GM23338 (cell line): Measurements from ENCODE around the gene GAB2. TPM values are rescaled to one million over a fixed set of nuclear protein-coding genes. Genes with fewer than 3 reads are reported as not detected.

Experiments
- ATAC-seq: fragments of 200-7000 bp; cut with Tn5 transposase; 3 replicates; pipeline ENCODE4 v1.9.1; 2020
- DNase-seq: peaks from one replicate; pipeline ENCODE4 v3.0.0-alpha.2; 2015; ENCODE audit warnings: low spot score
- H2AFZ ChIP-seq: fragments of 200-600 bp; sonication (generic); 2 replicates; pipeline ENCODE4 v1.8.0; 2016; ENCODE audit warnings: antibody characterized with exemption, mild to moderate bottlenecking, moderate library complexity
- H3F3A ChIP-seq: fragments of 200-600 bp; sonication (generic); replicated peaks from 2 replicates; pipeline ENCODE4 v1.8.0; 2017; ENCODE audit warnings: antibody characterized with exemption, mixed run types, low read depth
- H3K27ac ChIP-seq: fragments of 200-600 bp; sonication (generic); 2 replicates; pipeline ENCODE4 v1.6.1; 2016; ENCODE audit warnings: low read depth
- H3K27me3 ChIP-seq: fragments of 200-600 bp; sonication (generic); 2 replicates; pipeline ENCODE4 v1.8.0; 2016; ENCODE audit warnings: mild to moderate bottlenecking, mixed run types, moderate library complexity; ENCODE audit not compliant: insufficient read depth
- H3K36me3 ChIP-seq: fragments of 200-600 bp; sonication (generic); 2 replicates; pipeline ENCODE4 v1.8.0; 2016; ENCODE audit warnings: mild to moderate bottlenecking; ENCODE audit not compliant: insufficient read depth
- H3K4me1 ChIP-seq: fragments of 200-600 bp; sonication (generic); 2 replicates; pipeline ENCODE4 v1.8.0; 2016; ENCODE audit warnings: mild to moderate bottlenecking, moderate library complexity; ENCODE audit not compliant: insufficient read depth
- H3K4me2 ChIP-seq: fragments of 200-600 bp; sonication (generic); 2 replicates; pipeline ENCODE4 v1.7.1; 2017; ENCODE audit warnings: mixed run types
- H3K4me3 ChIP-seq: fragments of 200-600 bp; sonication (generic); 2 replicates; pipeline ENCODE4 v1.6.1; 2016; ENCODE audit warnings: mixed run types
- H3K79me2 ChIP-seq: fragments of 200-600 bp; sonication (generic); replicated peaks from 2 replicates; pipeline ENCODE4 v1.8.0; 2017; ENCODE audit warnings: mild to moderate bottlenecking; ENCODE audit not compliant: insufficient read depth
- H3K9me2 ChIP-seq: fragments of 200-600 bp; sonication (generic); 2 replicates; pipeline ENCODE4 v1.8.0; 2017; ENCODE audit not compliant: insufficient read depth
- H4K20me1 ChIP-seq: fragments of 200-600 bp; sonication (generic); replicated peaks from 2 replicates; pipeline ENCODE4 v1.8.0; 2017; ENCODE audit warnings: mild to moderate bottlenecking; ENCODE audit not compliant: insufficient read depth
- H3K27ac Mint-ChIP-seq: 2 replicates; pipeline ENCODE4 v1.8.0; 2020; ENCODE audit warnings: inconsistent platforms, mild to moderate bottlenecking, moderate library complexity, mixed read lengths
- H3K27me3 Mint-ChIP-seq: 3 replicates; pipeline ENCODE4 v1.8.0; 2022; ENCODE audit warnings: low read depth, mild to moderate bottlenecking, moderate library complexity, mixed read lengths, inconsistent platforms; ENCODE audit not compliant: insufficient read depth, poor library complexity
- H3K36me3 Mint-ChIP-seq: 3 replicates; pipeline ENCODE4 v1.8.0; 2021; ENCODE audit warnings: low read depth, mild to moderate bottlenecking, inconsistent platforms, moderate library complexity, mixed read lengths
- H3K4me1 Mint-ChIP-seq: 3 replicates; pipeline ENCODE4 v1.8.0; 2020; ENCODE audit warnings: mild to moderate bottlenecking, inconsistent platforms, mixed read lengths
- H3K4me3 Mint-ChIP-seq: 3 replicates; pipeline ENCODE4 v1.8.0; 2021; ENCODE audit warnings: moderate library complexity, mild to moderate bottlenecking, inconsistent platforms, mixed read lengths
- H3K9me3 Mint-ChIP-seq: 3 replicates; pipeline ENCODE4 v1.8.0; 2020; ENCODE audit warnings: moderate library complexity, mild to moderate bottlenecking, inconsistent platforms, mixed read lengths
- CREB1 ChIP-seq: fragments of 250-450 bp; sonication (Bioruptor Pico); IDR thresholded peaks from 2 replicates; pipeline ENCODE4 v1.5.0; 2020; ENCODE audit warnings: low read depth, mild to moderate bottlenecking, moderate library complexity
- EZH2 ChIP-seq: fragments of 200-600 bp; sonication (generic); IDR thresholded peaks from one replicate; pipeline ENCODE4 v1.8.0; 2017; ENCODE audit warnings: antibody characterized with exemption, mild to moderate bottlenecking, low read depth; ENCODE audit not compliant: unreplicated experiment
- EZH2phosphoT487 ChIP-seq: fragments of 200-600 bp; sonication (generic); IDR thresholded peaks from one replicate; pipeline ENCODE4 v1.8.1; 2018; ENCODE audit warnings: antibody characterized with exemption; ENCODE audit not compliant: unreplicated experiment
- JUNB ChIP-seq: IDR thresholded peaks from one replicate; pipeline ENCODE4 v1.6.1; 2016; ENCODE audit warnings: antibody characterized with exemption; ENCODE audit not compliant: unreplicated experiment
- NANOG ChIP-seq: IDR thresholded peaks from 2 replicates; pipeline ENCODE4 v1.6.1; 2016; ENCODE audit warnings: antibody characterized with exemption, borderline replicate concordance
- POLR2AphosphoS5 ChIP-seq: IDR thresholded peaks from 2 replicates; pipeline ENCODE4 v1.6.1; 2016; ENCODE audit warnings: antibody characterized with exemption, low read depth
- STAT1 ChIP-seq: IDR thresholded peaks from one replicate; pipeline ENCODE4 v1.6.1; 2016; ENCODE audit warnings: antibody characterized with exemption; ENCODE audit not compliant: unreplicated experiment
- ZNF114 ChIP-seq: fragments of 250-450 bp; sonication (Bioruptor Pico); IDR thresholded peaks from 2 replicates; pipeline ENCODE4 v1.5.0; 2020; ENCODE audit warnings: mild to moderate bottlenecking, moderate library complexity
- ZNF331 ChIP-seq: fragments of 250-450 bp; sonication (Bioruptor Pico); IDR thresholded peaks from 2 replicates; pipeline ENCODE4 v1.5.0; 2020; ENCODE audit warnings: low read depth, mild to moderate bottlenecking, moderate library complexity
- polyA plus RNA-seq: library from polyadenylated mRNA; unstranded; fragments of >200 nt; fragmentation: Nextera tagmentation; extraction: Ambion mirVana; gene quantifications from 2 replicates; pipeline ENCODE4 v1.2.1, GENCODE V29; 2016
- total RNA-seq: library from RNA; depleted of rRNA; stranded (reverse); fragments of >200 nt; shearing (Covaris generic); gene quantifications from 2 replicates; pipeline ENCODE4 v1.2.3, GENCODE V29; 2014
- TF ChIP-seq, protein P1 (sequence below): IDR thresholded peaks from one replicate; pipeline ENCODE4 v1.6.1; 2018; ENCODE audit warnings: antibody characterized with exemption; ENCODE audit not compliant: unreplicated experiment
- TF ChIP-seq, protein P2 (sequence below): fragments of 250-450 bp; sonication (Bioruptor Pico); IDR thresholded peaks from 2 replicates; pipeline ENCODE4 v1.5.0; 2020; ENCODE audit warnings: mild to moderate bottlenecking, moderate library complexity
- TF ChIP-seq, protein P3 (sequence below): IDR thresholded peaks from 2 replicates; pipeline ENCODE4 v1.6.1; 2016; ENCODE audit warnings: antibody characterized with exemption
- TF ChIP-seq, protein P4 (sequence below), 2 experiments: fragments of 200-600 bp in 1 of 2; sonication (generic) in 1 of 2; conservative IDR thresholded peaks; 2 replicates each; pipeline versions ENCODE4 v1.5.1 to v1.6.1; 2016 to 2017; ENCODE audit warnings: antibody characterized with exemption in 2 of 2, low read depth in 2 of 2, mild to moderate bottlenecking in 2 of 2, moderate library complexity in 1 of 2

Gene GAB2
- total and polyA plus RNA-seq, 2 experiments from 2014 or later, result 2.0 to 10.8 TPM

DNA sequence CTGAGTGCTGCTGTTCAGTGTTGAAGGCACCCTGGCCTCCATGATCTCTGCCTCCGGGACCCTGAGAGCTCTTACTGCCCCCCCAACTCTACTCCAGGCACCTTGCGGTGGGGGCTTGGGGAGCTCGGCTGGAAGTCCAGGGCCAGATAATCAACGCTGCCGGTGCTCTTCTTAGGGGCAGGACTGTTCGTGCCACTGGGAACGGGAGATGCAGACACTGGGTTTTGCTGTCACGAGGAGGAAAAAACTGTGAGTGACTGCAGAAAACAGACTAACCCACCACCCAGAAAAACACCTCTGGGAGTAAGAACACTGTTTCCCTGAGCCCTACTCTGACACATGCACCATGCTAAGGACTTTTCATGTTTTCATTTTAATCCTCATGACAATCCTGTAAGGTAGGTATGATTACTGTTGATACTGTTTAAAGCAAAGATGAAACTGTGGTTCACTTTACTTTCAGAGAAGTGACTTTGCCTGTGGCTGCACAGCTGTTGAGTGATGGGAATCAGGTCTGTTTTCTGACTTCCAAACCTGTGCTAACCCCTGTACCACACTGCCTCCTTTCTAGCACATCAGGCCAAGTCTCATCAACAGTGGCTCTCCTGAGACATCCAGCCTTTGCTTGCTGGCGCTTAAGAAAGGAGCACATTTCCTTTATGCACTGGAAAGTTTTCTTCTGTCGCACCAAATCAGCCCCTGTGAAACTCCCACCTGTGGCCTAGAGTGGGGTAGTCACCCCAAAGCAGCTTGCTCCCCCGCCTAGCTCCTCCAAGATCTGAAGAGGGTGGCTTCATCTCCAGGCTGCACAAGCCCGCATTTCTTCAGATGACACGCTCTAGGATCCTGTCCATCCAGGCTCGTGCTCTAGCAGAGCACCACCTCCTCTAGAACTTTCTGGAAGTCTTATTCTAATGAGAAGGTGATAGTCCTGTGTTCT, 197.1 kb downstream of the GAB2 start:
- no peak overlapping the region for H3K4me3 ChIP-seq
- Mint-ChIP-seq H3K4me1 (no peaks in the 10 kb centered on the region; the same call in 2 of the 3 replicates), H3K9me3 (no peaks in the 10 kb centered on the region; the same call in 2 of the 3 replicates), H3K36me3 (peaks cover 13% of the 10 kb centered on the region; the same call in 1 of the 3 replicates), H3K27me3 (peaks cover 7% of the 10 kb centered on the region), H3K4me3 (no peak overlapping the region), H3K27ac (0 out of 2 replicates have a peak overlapping the region, but pooled peaks have one; percentile 37)
- no peak overlapping the region for H2AFZ ChIP-seq
- no peaks in the 10 kb centered on the region for H3K27me3 ChIP-seq
- no peaks in the 10 kb centered on the region for H3K4me1 ChIP-seq
- H3K79me2 ChIP-seq, result no peaks in the 10 kb centered on the region
- TF ChIP-seq, protein P1, sequence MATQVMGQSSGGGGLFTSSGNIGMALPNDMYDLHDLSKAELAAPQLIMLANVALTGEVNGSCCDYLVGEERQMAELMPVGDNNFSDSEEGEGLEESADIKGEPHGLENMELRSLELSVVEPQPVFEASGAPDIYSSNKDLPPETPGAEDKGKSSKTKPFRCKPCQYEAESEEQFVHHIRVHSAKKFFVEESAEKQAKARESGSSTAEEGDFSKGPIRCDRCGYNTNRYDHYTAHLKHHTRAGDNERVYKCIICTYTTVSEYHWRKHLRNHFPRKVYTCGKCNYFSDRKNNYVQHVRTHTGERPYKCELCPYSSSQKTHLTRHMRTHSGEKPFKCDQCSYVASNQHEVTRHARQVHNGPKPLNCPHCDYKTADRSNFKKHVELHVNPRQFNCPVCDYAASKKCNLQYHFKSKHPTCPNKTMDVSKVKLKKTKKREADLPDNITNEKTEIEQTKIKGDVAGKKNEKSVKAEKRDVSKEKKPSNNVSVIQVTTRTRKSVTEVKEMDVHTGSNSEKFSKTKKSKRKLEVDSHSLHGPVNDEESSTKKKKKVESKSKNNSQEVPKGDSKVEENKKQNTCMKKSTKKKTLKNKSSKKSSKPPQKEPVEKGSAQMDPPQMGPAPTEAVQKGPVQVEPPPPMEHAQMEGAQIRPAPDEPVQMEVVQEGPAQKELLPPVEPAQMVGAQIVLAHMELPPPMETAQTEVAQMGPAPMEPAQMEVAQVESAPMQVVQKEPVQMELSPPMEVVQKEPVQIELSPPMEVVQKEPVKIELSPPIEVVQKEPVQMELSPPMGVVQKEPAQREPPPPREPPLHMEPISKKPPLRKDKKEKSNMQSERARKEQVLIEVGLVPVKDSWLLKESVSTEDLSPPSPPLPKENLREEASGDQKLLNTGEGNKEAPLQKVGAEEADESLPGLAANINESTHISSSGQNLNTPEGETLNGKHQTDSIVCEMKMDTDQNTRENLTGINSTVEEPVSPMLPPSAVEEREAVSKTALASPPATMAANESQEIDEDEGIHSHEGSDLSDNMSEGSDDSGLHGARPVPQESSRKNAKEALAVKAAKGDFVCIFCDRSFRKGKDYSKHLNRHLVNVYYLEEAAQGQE, result no peak
- TF ChIP-seq STAT1 (no peak), NANOG (no peak), ZNF114 (CRISPR knock-in tag) (no peak), EZH2phosphoT487 (no peak), POLR2AphosphoS5 (no peak), ZNF331 (no peak), CREB1 (no peak), EZH2 (no peak), JUNB (no peak)
- TF ChIP-seq, protein P2, sequence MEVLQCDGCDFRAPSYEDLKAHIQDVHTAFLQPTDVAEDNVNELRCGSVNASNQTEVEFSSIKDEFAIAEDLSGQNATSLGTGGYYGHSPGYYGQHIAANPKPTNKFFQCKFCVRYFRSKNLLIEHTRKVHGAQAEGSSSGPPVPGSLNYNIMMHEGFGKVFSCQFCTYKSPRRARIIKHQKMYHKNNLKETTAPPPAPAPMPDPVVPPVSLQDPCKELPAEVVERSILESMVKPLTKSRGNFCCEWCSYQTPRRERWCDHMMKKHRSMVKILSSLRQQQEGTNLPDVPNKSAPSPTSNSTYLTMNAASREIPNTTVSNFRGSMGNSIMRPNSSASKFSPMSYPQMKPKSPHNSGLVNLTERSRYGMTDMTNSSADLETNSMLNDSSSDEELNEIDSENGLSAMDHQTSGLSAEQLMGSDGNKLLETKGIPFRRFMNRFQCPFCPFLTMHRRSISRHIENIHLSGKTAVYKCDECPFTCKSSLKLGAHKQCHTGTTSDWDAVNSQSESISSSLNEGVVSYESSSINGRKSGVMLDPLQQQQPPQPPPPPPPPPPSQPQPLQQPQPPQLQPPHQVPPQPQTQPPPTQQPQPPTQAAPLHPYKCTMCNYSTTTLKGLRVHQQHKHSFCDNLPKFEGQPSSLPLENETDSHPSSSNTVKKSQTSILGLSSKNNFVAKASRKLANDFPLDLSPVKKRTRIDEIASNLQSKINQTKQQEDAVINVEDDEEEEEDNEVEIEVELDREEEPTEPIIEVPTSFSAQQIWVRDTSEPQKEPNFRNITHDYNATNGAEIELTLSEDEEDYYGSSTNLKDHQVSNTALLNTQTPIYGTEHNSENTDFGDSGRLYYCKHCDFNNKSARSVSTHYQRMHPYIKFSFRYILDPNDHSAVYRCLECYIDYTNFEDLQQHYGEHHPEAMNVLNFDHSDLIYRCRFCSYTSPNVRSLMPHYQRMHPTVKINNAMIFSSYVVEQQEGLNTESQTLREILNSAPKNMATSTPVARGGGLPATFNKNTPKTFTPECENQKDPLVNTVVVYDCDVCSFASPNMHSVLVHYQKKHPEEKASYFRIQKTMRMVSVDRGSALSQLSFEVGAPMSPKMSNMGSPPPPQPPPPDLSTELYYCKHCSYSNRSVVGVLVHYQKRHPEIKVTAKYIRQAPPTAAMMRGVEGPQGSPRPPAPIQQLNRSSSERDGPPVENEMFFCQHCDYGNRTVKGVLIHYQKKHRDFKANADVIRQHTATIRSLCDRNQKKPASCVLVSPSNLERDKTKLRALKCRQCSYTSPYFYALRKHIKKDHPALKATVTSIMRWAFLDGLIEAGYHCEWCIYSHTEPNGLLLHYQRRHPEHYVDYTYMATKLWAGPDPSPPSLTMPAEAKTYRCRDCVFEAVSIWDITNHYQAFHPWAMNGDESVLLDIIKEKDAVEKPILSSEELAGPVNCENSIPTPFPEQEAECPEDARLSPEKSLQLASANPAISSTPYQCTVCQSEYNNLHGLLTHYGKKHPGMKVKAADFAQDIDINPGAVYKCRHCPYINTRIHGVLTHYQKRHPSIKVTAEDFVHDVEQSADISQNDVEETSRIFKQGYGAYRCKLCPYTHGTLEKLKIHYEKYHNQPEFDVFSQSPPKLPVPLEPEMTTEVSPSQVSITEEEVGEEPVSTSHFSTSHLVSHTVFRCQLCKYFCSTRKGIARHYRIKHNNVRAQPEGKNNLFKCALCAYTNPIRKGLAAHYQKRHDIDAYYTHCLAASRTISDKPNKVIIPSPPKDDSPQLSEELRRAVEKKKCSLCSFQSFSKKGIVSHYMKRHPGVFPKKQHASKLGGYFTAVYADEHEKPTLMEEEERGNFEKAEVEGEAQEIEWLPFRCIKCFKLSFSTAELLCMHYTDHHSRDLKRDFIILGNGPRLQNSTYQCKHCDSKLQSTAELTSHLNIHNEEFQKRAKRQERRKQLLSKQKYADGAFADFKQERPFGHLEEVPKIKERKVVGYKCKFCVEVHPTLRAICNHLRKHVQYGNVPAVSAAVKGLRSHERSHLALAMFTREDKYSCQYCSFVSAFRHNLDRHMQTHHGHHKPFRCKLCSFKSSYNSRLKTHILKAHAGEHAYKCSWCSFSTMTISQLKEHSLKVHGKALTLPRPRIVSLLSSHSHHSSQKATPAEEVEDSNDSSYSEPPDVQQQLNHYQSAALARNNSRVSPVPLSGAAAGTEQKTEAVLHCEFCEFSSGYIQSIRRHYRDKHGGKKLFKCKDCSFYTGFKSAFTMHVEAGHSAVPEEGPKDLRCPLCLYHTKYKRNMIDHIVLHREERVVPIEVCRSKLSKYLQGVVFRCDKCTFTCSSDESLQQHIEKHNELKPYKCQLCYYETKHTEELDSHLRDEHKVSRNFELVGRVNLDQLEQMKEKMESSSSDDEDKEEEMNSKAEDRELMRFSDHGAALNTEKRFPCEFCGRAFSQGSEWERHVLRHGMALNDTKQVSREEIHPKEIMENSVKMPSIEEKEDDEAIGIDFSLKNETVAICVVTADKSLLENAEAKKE (CRISPR knock-in tag), result no peak
- TF ChIP-seq, protein P3, sequence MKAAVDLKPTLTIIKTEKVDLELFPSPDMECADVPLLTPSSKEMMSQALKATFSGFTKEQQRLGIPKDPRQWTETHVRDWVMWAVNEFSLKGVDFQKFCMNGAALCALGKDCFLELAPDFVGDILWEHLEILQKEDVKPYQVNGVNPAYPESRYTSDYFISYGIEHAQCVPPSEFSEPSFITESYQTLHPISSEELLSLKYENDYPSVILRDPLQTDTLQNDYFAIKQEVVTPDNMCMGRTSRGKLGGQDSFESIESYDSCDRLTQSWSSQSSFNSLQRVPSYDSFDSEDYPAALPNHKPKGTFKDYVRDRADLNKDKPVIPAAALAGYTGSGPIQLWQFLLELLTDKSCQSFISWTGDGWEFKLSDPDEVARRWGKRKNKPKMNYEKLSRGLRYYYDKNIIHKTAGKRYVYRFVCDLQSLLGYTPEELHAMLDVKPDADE, result no peak
- TF ChIP-seq, protein P4, sequence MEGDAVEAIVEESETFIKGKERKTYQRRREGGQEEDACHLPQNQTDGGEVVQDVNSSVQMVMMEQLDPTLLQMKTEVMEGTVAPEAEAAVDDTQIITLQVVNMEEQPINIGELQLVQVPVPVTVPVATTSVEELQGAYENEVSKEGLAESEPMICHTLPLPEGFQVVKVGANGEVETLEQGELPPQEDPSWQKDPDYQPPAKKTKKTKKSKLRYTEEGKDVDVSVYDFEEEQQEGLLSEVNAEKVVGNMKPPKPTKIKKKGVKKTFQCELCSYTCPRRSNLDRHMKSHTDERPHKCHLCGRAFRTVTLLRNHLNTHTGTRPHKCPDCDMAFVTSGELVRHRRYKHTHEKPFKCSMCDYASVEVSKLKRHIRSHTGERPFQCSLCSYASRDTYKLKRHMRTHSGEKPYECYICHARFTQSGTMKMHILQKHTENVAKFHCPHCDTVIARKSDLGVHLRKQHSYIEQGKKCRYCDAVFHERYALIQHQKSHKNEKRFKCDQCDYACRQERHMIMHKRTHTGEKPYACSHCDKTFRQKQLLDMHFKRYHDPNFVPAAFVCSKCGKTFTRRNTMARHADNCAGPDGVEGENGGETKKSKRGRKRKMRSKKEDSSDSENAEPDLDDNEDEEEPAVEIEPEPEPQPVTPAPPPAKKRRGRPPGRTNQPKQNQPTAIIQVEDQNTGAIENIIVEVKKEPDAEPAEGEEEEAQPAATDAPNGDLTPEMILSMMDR (conservative IDR thresholded peaks at IDR 0.05; ENCODE audit: low read depth in 2 of 2), result no peak
- ATAC-seq (no peak), DNase-seq (no peak)
- H4K20me1 ChIP-seq, result no peaks in the 10 kb centered on the region
- H3K27ac ChIP-seq, result no peak overlapping the region
- no peaks in the 10 kb centered on the region for H3F3A ChIP-seq
- no peaks in the 10 kb centered on the region for H3K36me3 ChIP-seq
- no peak overlapping the region for H3K4me2 ChIP-seq
- 0 out of 2 replicates have a peak, but pooled peaks cover 2% of the 10 kb centered on the region for H3K9me2 ChIP-seq
